ENCODE data around the gene RPL28. TPM values are rescaled to one million over a fixed set of nuclear protein-coding genes. Genes with fewer than 3 reads are reported as not detected.

Gene RPL28
- total and polyA plus RNA-seq, 2 of the 13 experiments (the other 11 are each of a cell fraction or from before 2014, with no cell fraction given) = 105 to 420 TPM

- TF ChIP-seq ZNF800 (CRISPR knock-in tag; IDR thresholded peaks at IDR 0.05) (no peak), ZFP36L2 (CRISPR knock-in tag; IDR thresholded peaks at IDR 0.05) (no peak), GFI1 (CRISPR knock-in tag; IDR thresholded peaks at IDR 0.05; ENCODE audit: borderline replicate concordance) (no peak), MXD3 (CRISPR knock-in tag; IDR thresholded peaks at IDR 0.05) (no peak), KIAA2018 (CRISPR knock-in tag; IDR thresholded peaks at IDR 0.05; ENCODE audit: borderline replicate concordance) (no peak), AGO2 (optimal IDR thresholded peaks at IDR 0.05; ENCODE audit: low read depth, low read length) (no peak), HOXD1 (CRISPR knock-in tag; IDR thresholded peaks at IDR 0.05) (no peak), ZNF878 (CRISPR knock-in tag; IDR thresholded peaks at IDR 0.05) (no peak), SMAD1 (CRISPR knock-in tag; IDR thresholded peaks at IDR 0.05; ENCODE audit: borderline replicate concordance, low read depth) (no peak), SETDB1 (CRISPR knock-in tag; IDR thresholded peaks at IDR 0.05; ENCODE audit: borderline replicate concordance) (no peak), ZNF337 (CRISPR knock-in tag; IDR thresholded peaks at IDR 0.05; ENCODE audit: borderline replicate concordance, low read depth) (no peak), SAFB2 (CRISPR knock-in tag; IDR thresholded peaks at IDR 0.05; ENCODE audit: borderline replicate concordance, low read depth) (no peak), ZNF329 (CRISPR knock-in tag; IDR thresholded peaks at IDR 0.05; ENCODE audit: low read depth) (no peak), ZNF691 (CRISPR knock-in tag; IDR thresholded peaks at IDR 0.05; ENCODE audit: borderline replicate concordance, low read depth) (no peak), AKAP8 (CRISPR knock-in tag; IDR thresholded peaks at IDR 0.05) (no peak), SIX4 (CRISPR knock-in tag; IDR thresholded peaks at IDR 0.05) (no peak)
These were observed 46.4 kb upstream of the RPL28 start, which contains the start of gene KMT5C (continued) for GRCh38 chr19:55339105-55339888.

All from HepG2 (cell line).